ENCODE measurements around the gene NHSL2.

Gene NHSL2

DNA sequence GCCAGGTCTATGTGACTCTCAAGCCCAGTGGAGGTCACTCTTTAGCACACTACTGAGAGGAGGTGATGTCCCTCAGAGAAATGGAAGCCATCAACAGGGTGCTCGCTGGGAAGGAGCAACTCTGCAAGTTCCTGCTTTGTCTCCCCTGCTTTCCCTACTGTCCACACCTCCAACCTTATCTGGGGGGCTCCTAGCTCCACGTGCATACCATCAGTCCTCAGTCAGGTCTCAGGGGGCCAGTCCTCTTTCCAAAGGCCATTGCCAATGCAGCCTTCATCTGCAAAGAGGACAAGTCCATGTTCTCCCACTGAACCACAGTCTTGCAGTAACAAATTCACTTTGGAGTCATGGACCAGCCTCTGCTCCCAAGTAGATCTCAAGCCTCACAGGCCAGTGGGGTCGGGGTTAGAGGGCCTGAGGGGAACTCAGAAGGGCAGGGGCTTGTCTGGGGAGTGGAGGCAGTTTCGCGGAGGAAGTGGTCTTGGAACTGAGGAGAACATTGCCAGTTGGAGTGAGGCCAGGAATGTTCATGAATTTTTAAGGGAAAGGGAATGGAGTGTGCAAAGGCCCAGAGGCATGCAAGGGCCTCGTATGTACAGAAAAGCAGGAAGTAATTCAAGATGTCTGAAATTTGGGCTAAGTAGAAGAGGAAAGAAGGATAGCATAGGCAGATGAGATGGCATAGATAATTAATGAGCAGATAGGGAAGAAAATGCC lies 212.1 kb downstream of the NHSL2 start:
- no peak for DNase-seq (ENCODE audit: extremely low read depth, low read depth)
- TF ChIP-seq, protein P1, sequence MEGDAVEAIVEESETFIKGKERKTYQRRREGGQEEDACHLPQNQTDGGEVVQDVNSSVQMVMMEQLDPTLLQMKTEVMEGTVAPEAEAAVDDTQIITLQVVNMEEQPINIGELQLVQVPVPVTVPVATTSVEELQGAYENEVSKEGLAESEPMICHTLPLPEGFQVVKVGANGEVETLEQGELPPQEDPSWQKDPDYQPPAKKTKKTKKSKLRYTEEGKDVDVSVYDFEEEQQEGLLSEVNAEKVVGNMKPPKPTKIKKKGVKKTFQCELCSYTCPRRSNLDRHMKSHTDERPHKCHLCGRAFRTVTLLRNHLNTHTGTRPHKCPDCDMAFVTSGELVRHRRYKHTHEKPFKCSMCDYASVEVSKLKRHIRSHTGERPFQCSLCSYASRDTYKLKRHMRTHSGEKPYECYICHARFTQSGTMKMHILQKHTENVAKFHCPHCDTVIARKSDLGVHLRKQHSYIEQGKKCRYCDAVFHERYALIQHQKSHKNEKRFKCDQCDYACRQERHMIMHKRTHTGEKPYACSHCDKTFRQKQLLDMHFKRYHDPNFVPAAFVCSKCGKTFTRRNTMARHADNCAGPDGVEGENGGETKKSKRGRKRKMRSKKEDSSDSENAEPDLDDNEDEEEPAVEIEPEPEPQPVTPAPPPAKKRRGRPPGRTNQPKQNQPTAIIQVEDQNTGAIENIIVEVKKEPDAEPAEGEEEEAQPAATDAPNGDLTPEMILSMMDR (IDR thresholded peaks at IDR 0.05; ENCODE audit: low read depth, low read length, missing control alignments) = no peak
- H3K4me3 ChIP-seq (replicated peaks; ENCODE audit: low read depth, low read length) = no peak overlapping the region

DNA sequence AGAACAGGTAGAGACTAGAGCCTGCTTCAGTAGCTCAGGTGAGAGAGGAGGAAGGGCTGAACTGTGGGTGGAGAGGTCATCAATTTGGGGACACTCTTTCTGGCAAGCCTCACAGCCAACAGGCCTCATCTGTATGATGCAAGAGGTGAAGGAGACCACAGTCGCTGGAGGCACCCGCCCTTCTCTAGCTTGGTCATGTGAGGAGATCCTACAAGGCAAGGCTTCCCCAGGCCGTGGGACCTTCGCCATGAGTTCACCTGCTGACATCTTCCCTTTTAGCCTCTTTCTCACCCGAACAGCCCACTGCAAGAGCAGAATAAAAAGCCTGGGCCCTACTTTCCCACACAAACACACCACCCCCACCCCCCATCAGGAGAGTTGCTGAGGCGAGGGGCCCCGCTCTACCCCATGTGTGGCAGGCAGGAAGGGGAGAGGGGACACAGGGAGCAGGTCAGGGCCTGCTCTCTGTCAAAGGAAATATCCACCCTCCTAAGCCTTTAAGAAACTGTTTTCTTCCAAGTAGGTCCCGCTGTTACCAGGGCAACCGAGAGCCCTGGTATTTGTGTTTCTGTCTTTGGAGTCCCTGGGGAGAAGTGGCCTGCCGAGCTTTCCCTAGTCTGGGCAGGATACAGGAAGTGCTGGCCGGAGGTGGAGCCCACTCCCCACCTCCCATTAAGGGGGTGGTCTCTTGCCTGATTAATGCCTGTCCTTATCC lies 213.0 kb downstream of the NHSL2 start:
- no peak for DNase-seq (ENCODE audit: extremely low read depth, low read depth)
- TF ChIP-seq, protein P1 (IDR thresholded peaks at IDR 0.05; ENCODE audit: low read depth, low read length, missing control alignments) = no peak
- H3K4me3 ChIP-seq (replicated peaks; ENCODE audit: low read depth, low read length) = no peak overlapping the region

- TF ChIP-seq, protein P1 (IDR thresholded peaks at IDR 0.05; ENCODE audit: low read depth, low read length, missing control alignments) = no peak
- DNase-seq (ENCODE audit: extremely low read depth, low read depth) = no peak
- H3K4me3 ChIP-seq (replicated peaks; ENCODE audit: low read depth, low read length) = no peak overlapping the region
Observed at GRCh38 chrX:72124540-72125201, 214.0 kb downstream of the NHSL2 start.

DNA sequence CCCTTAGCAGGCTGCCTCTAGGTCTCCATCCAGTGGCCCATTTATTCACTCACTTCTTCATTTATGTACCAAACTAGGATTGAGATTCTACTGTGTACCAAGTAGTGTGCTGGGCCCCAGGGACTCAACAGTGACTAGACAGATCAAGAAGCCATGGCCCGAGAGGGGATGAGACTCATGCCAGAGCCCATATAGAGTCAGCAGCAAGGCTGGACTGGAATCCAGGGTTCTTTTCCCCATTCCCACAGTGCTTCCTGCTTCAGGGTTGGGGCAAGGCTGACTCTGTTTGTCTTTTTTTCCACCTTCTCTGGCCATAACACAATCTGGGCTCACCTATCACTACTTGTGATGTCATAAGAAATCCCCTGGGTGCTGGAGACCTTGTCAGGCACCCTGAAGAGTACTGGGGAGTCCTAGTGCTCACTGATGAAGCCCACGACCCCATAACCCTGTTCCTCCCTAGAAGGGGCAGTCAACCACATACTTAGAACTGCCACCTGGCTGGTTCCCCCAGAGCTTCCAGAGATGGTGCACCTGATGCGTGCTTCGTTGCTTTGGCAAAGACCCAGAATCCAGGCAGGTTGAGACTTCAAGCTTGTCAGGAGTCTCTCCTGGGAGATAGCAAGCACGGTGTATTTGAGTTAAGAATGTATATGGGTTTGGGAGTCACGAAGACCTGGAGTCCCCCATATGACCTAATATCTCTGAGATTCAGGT lies 214.8 kb downstream of the NHSL2 start:
- TF ChIP-seq, protein P1 (IDR thresholded peaks at IDR 0.05; ENCODE audit: low read depth, low read length, missing control alignments) = no peak
- no peak for DNase-seq (ENCODE audit: extremely low read depth, low read depth)
- H3K4me3 ChIP-seq (replicated peaks; ENCODE audit: low read depth, low read length) = no peak overlapping the region

DNA sequence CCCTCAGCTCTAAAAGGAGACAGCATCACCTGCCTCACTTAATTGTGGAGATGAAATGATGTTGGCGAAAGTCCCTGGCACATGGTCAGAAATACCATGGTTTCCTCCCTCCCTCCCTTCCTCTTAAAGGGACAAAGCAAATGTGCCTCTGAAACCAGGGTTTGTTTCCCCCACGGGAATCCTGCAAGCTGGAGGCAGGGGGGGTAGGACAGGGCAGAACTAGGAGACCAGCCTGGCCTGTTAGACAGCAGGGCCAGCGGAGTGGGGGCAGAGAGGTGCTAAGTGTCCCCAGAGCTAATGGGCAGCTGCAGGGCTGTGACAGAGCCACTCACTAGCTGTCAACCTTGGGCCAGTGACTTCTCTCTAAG lies 215.4 kb downstream of the NHSL2 start:
- TF ChIP-seq, protein P1 (IDR thresholded peaks at IDR 0.05; ENCODE audit: low read depth, low read length, missing control alignments) = no peak
- no peak overlapping the region for H3K4me3 ChIP-seq (replicated peaks; ENCODE audit: low read depth, low read length)
- no peak for DNase-seq (ENCODE audit: extremely low read depth, low read depth)

DNA sequence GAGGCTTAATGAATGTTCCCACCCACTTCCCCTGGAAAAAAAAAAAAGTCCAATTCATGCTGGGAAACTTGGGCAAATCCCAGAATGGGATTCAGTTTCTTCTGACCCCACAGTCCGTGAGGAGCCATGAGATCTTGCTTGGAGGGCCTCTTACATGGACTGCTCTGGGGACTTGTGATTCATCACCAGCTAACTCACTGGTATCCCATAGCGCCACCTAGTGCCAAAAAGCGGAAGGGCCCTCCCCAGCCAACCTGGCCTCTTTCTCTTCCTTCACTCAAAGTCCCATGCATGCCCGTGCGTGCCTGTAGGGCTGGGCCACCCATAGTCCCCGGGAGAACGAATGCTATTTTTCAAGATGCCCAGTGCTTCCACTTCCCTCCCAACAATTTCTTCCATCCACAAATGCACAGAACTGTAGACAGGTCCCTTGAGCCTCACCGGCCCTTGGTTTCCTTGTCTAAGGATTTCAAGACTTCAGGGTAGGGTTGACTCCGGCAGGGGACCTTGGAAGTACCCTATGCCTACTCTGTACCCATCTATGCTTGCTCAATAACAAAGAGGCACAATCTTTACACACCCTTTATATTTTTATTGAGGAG lies 216.0 kb downstream of the NHSL2 start:
- TF ChIP-seq, protein P1 (IDR thresholded peaks at IDR 0.05; ENCODE audit: low read depth, low read length, missing control alignments) = peak; percentile 82
- H3K4me3 ChIP-seq (replicated peaks; ENCODE audit: low read depth, low read length) = no peak overlapping the region
- peak; percentile 80 for DNase-seq (ENCODE audit: extremely low read depth, low read depth)
